K562 (cell line): ENCODE data around the gene GAB1. TPM values are rescaled to one million over a fixed set of nuclear protein-coding genes. Genes with fewer than 3 reads are reported as not detected.

ENCODE experiments used
- ARID1B ChIP-seq: fragments of 450-650 bp; IDR thresholded peaks from 2 replicates; pipeline ENCODE4 v1.6.1; 2016; ENCODE audit warnings: antibody characterized with exemption, mild to moderate bottlenecking, inconsistent platforms
- CBFA2T3 ChIP-seq: fragments of 450-650 bp; IDR thresholded peaks from 2 replicates; pipeline ENCODE4 v1.6.1; 2017
- CBX1 ChIP-seq: sonication (generic); IDR thresholded peaks from 2 replicates; pipeline ENCODE4 v1.6.1; 2016; ENCODE audit warnings: antibody characterized with exemption, low read depth, mild to moderate bottlenecking
- ETV1 ChIP-seq: fragments of 450-650 bp; conservative IDR thresholded peaks from 2 replicates; pipeline ENCODE4 v1.6.1; 2016; ENCODE audit warnings: missing genetic modification characterization, control low read depth, low read depth, missing compliant biosample characterization
- FOXP4 ChIP-seq: sonication (generic); formaldehyde crosslinking; IDR thresholded peaks from 2 replicates; pipeline ENCODE4 v1.8.0; 2022; ENCODE audit warnings: mild to moderate bottlenecking, missing genetic modification reagents, borderline replicate concordance
- HINFP ChIP-seq: fragments of 450-650 bp; conservative IDR thresholded peaks from 2 replicates; pipeline ENCODE4 v1.6.1; 2016; ENCODE audit warnings: missing genetic modification characterization, low read depth, mild to moderate bottlenecking, control low read depth, missing compliant biosample characterization
- HNRNPH1 ChIP-seq: fragments of 200-400 bp; formaldehyde crosslinking; optimal IDR thresholded peaks from 2 replicates; pipeline ENCODE3; 2017; ENCODE audit warnings: low read depth, mild to moderate bottlenecking, low read length, moderate library complexity
- HNRNPL ChIP-seq: fragments of 200-400 bp; formaldehyde crosslinking; IDR thresholded peaks from 2 replicates; pipeline ENCODE4 v1.6.1; 2017; ENCODE audit warnings: low read depth, mild to moderate bottlenecking, low read length
- LEF1 ChIP-seq: fragments of 450-650 bp; IDR thresholded peaks from 2 replicates; pipeline ENCODE4 v1.6.1; 2016; ENCODE audit warnings: mild to moderate bottlenecking
- MYC ChIP-seq, 2 experiments: fragments of 250-450 bp in 1 of 2; sonication (Bioruptor Pico) in 1 of 2; IDR thresholded peaks; 2 replicates each; pipeline versions ENCODE4 v1.5.1 to v1.6.1; 2012 to 2021; ENCODE audit warnings: low read depth in 2 of 2, borderline replicate concordance in 1 of 2, improper control_type of control experiment in 1 of 2, low read length in 1 of 2, mild to moderate bottlenecking in 1 of 2, moderate library complexity in 1 of 2
- PML ChIP-seq: IDR thresholded peaks from 2 replicates; pipeline ENCODE4 v1.6.1; 2012; ENCODE audit warnings: low read length, inconsistent platforms
- SAFB2 ChIP-seq: fragments of 200-400 bp; formaldehyde crosslinking; IDR thresholded peaks from 2 replicates; pipeline ENCODE4 v1.6.1; 2018; ENCODE audit warnings: borderline replicate concordance, low read length, low read depth, moderate library complexity; ENCODE audit not compliant: severe bottlenecking
- SMAD1 ChIP-seq: fragments of 150-350 bp; IDR thresholded peaks from 2 replicates; pipeline ENCODE4 v1.6.1; 2014; ENCODE audit warnings: low read length, low read depth; ENCODE audit not compliant: partially characterized antibody
- TAF9B ChIP-seq: fragments of 450-650 bp; IDR thresholded peaks from 2 replicates; pipeline ENCODE4 v1.6.1; 2018; ENCODE audit warnings: mild to moderate bottlenecking; ENCODE audit not compliant: partially characterized antibody
- TBP ChIP-seq: optimal IDR thresholded peaks from 2 replicates; pipeline ENCODE3; 2011; ENCODE audit warnings: low read depth, low read length, improper control_type of control experiment
- ZNF197 ChIP-seq: fragments of 200-800 bp; sonication (Bioruptor generic); IDR thresholded peaks from 2 replicates; pipeline ENCODE4 v1.6.1; 2016; ENCODE audit warnings: low read depth, missing genetic modification characterization, missing compliant biosample characterization
- ZNF232 ChIP-seq: sonication (generic); formaldehyde crosslinking; IDR thresholded peaks from 2 replicates; pipeline ENCODE4 v1.8.0; 2022; ENCODE audit warnings: mild to moderate bottlenecking, missing genetic modification reagents
- ZNF274 ChIP-seq: IDR thresholded peaks from 2 replicates; pipeline ENCODE4 v1.6.1; 2011; ENCODE audit warnings: low read depth, mild to moderate bottlenecking, low read length, moderate library complexity, borderline replicate concordance
- ZNF324 ChIP-seq: fragments of 250-450 bp; sonication (Bioruptor Pico); IDR thresholded peaks from 2 replicates; pipeline ENCODE4 v1.4.0; 2020; ENCODE audit warnings: mild to moderate bottlenecking
- polyA plus RNA-seq, 8 experiments: library from polyadenylated mRNA; depleted of rRNA in 4 of 8; stranded (reverse) in 5 of 8; unstranded in 3 of 8; fragments of >200 nt; fragmentation: Nextera tagmentation in 2 of 8; fragmentation: Illumina TruSeq in 1 of 8; extraction: Ambion mirVana in 2 of 8; extraction: Trizol in 1 of 8; gene quantifications; 2 replicates each; pipeline versions ENCODE4 v1.2.1 to v1.2.3, GENCODE V29; 2011 to 2014; ENCODE audit warnings: inconsistent platforms in 1 of 8, missing spikeins in 1 of 8
- total RNA-seq, 7 experiments: library from RNA; depleted of rRNA in 6 of 7; stranded (reverse); fragments of >200 nt in 6 of 7; fragmentation: Illumina TruSeq in 2 of 7; extraction: Trizol in 2 of 7; gene quantifications; 2 replicates each; pipeline versions ENCODE4 v1.2.1 to v1.2.3, GENCODE V29; 2011 to 2021; ENCODE audit warnings: low replicate concordance in 1 of 7
- TF ChIP-seq, protein P1 (sequence below): sonication (generic); formaldehyde crosslinking; IDR thresholded peaks from 2 replicates; pipeline ENCODE4 v1.8.1; 2023; ENCODE audit warnings: mild to moderate bottlenecking, missing genetic modification reagents

Gene GAB1
- total and polyA plus RNA-seq, 9 of the 15 experiments (the other 6 are each of a cell fraction or from before 2014, with no cell fraction given) = 1.3 to 14.6 (median 7.5) TPM

- TF ChIP-seq FOXP4 = peak; percentile 88; the same call in 1 of the 2 replicates
- TF ChIP-seq ZNF197 (CRISPR knock-in tag) = no peak
- no peak for TF ChIP-seq HINFP
- no peak for TF ChIP-seq ZNF274
- TF ChIP-seq, protein P1, sequence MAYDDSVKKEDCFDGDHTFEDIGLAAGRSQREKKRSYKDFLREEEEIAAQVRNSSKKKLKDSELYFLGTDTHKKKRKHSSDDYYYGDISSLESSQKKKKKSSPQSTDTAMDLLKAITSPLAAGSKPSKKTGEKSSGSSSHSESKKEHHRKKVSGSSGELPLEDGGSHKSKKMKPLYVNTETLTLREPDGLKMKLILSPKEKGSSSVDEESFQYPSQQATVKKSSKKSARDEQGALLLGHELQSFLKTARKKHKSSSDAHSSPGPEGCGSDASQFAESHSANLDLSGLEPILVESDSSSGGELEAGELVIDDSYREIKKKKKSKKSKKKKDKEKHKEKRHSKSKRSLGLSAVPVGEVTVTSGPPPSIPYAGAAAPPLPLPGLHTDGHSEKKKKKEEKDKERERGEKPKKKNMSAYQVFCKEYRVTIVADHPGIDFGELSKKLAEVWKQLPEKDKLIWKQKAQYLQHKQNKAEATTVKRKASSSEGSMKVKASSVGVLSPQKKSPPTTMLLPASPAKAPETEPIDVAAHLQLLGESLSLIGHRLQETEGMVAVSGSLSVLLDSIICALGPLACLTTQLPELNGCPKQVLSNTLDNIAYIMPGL (CRISPR knock-in tag) = peak; percentile 81
- TF ChIP-seq ETV1 (tag) = no peak; the same call in 1 of the 2 replicates
- TF ChIP-seq SMAD1 = no peak
- peak; percentile 41 for TF ChIP-seq ARID1B
- TF ChIP-seq MYC (IDR thresholded peaks at IDR 0.05; ENCODE audit: low read depth, low read length) = 0 out of 2 replicates have a peak, but pooled peaks have one; percentile 39
- no peak for TF ChIP-seq MYC (CRISPR knock-in tag; IDR thresholded peaks at IDR 0.05; ENCODE audit: borderline replicate concordance, low read depth)
- TF ChIP-seq ZNF232 = peak; percentile 68; the same call in 1 of the 2 replicates
- TF ChIP-seq CBX1 = peak; percentile 47; the same call in 1 of the 2 replicates
- TF ChIP-seq TAF9B = peak; percentile 63
- no peak for TF ChIP-seq HNRNPH1
- TF ChIP-seq PML = peak; percentile 44; the same call in 1 of the 2 replicates
- TF ChIP-seq HNRNPL = no peak
- TF ChIP-seq SAFB2 = no peak
- no peak for TF ChIP-seq LEF1
- TF ChIP-seq TBP = peak; percentile 74
- TF ChIP-seq ZNF324 = no peak
- no peak for TF ChIP-seq CBFA2T3
These were observed 176.9 kb downstream of the GAB1 start, which contains the start of gene SMARCA5 (continued) for GRCh38 chr4:143513314-143514168.
